ENCODE results near the gene AIFM3.

DNA sequence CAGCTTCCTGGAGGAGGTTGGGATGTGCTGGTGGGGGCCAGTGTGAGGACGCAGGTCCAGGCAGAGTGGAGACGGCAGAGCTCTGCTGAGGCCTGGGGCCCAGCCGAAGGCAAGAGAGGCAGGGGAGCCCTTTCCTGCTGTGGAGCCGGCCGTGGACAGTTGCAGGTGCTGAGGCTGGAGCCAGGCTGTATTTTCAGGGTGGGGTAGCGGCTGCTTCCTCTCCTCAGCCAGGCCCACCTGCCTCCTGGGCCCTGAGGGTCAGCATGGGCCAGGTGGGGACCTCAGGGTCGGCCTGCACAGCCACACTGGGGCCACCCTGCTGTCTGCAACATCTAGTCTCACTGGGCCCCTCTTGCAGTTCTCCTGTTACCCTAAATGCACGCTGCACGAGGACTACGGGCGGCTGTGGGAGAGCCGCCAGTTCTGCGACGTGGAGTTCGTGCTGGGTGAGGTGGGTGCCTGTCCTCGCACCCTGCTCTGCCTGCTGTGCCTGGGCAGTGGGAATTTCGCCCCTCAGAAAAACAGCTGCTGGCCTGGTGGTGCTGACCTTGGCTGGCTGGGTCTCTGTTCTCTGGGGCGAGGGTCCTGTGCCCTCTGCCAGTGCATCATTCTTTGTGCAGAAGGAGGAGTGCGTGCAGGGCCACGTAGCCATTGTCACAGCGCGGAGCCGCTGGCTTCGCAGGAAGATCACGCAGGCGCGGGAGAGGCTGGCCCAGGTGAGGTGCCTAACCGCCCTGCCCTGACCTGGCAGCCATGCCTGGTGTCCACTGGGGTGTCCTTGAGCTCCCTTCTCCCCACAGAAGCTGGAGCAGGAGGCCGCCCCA lies 26.5 kb downstream of the AIFM3 start:
- TF ChIP-seq RCOR1 (IDR thresholded peaks at IDR 0.05; ENCODE audit: low read depth, low read length), result no peak
- TF ChIP-seq, protein P1, sequence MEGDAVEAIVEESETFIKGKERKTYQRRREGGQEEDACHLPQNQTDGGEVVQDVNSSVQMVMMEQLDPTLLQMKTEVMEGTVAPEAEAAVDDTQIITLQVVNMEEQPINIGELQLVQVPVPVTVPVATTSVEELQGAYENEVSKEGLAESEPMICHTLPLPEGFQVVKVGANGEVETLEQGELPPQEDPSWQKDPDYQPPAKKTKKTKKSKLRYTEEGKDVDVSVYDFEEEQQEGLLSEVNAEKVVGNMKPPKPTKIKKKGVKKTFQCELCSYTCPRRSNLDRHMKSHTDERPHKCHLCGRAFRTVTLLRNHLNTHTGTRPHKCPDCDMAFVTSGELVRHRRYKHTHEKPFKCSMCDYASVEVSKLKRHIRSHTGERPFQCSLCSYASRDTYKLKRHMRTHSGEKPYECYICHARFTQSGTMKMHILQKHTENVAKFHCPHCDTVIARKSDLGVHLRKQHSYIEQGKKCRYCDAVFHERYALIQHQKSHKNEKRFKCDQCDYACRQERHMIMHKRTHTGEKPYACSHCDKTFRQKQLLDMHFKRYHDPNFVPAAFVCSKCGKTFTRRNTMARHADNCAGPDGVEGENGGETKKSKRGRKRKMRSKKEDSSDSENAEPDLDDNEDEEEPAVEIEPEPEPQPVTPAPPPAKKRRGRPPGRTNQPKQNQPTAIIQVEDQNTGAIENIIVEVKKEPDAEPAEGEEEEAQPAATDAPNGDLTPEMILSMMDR (IDR thresholded peaks at IDR 0.05), result no peak

Measured in A549 (cell line).